GM18873 (cell line): ENCODE results near the gene EPHB1.
"Not testable (repeated sequence)": the region's sequence is repeated elsewhere in the genome, so short reads cannot be mapped to it uniquely, and the experiment has no call there.

Experiments
- ATAC-seq: cut with Tn5 transposase; IDR thresholded peaks from one replicate; pipeline ENCODE4 v1.9.1; 2021; ENCODE audit warnings: mild to moderate bottlenecking, moderate library complexity, moderate number of reproducible peaks; ENCODE audit not compliant: unreplicated experiment, low FRiP score

Gene EPHB1

GRCh38 chr3:134934933-134935332 lies 139.9 kb downstream of the EPHB1 start:
- no peak for ATAC-seq

- ATAC-seq: no peak
Observed at GRCh38 chr3:134937256-134938028, 142.4 kb downstream of the EPHB1 start.

GRCh38 chr3:134938029-134938525 lies 143.0 kb downstream of the EPHB1 start:
- no peak for ATAC-seq

- no peak for ATAC-seq
Observed at GRCh38 chr3:134939978-134940377, 144.9 kb downstream of the EPHB1 start.

- no peak for ATAC-seq
Observed at GRCh38 chr3:134941820-134942219, 146.8 kb downstream of the EPHB1 start.

- no peak for ATAC-seq
Observed at GRCh38 chr3:134944429-134944828, 149.4 kb downstream of the EPHB1 start.

GRCh38 chr3:134949150-134949549 lies 154.1 kb downstream of the EPHB1 start:
- ATAC-seq: no peak

GRCh38 chr3:134952371-134952770 lies 157.3 kb downstream of the EPHB1 start:
- no peak for ATAC-seq

GRCh38 chr3:134955874-134956273 lies 160.8 kb downstream of the EPHB1 start:
- ATAC-seq: no peak

GRCh38 chr3:134956395-134956794 lies 161.3 kb downstream of the EPHB1 start:
- ATAC-seq: peak; percentile 67

- ATAC-seq: no peak
Observed at GRCh38 chr3:134956844-134957243, 161.8 kb downstream of the EPHB1 start.

- ATAC-seq: no peak
Observed at GRCh38 chr3:134959516-134959915, 164.5 kb downstream of the EPHB1 start.

- ATAC-seq: no peak
Observed at GRCh38 chr3:134964226-134964625, 169.2 kb downstream of the EPHB1 start.

GRCh38 chr3:134965865-134966481 lies 170.9 kb downstream of the EPHB1 start:
- ATAC-seq: no peak

- no peak for ATAC-seq
Observed at GRCh38 chr3:134970895-134971294, 175.8 kb downstream of the EPHB1 start.

- ATAC-seq: no peak
Observed at GRCh38 chr3:134971306-134971705, 176.2 kb downstream of the EPHB1 start.

GRCh38 chr3:134971907-134972306 lies 176.8 kb downstream of the EPHB1 start:
- ATAC-seq: not testable (repeated sequence)

- no peak for ATAC-seq
Observed at GRCh38 chr3:134972836-134973455, 177.9 kb downstream of the EPHB1 start.

GRCh38 chr3:134974624-134975023 lies 179.6 kb downstream of the EPHB1 start:
- no peak for ATAC-seq

GRCh38 chr3:134976948-134977347 lies 181.9 kb downstream of the EPHB1 start:
- no peak for ATAC-seq

GRCh38 chr3:134978658-134979057 lies 183.6 kb downstream of the EPHB1 start:
- no peak for ATAC-seq
